Activated T-helper 17 cell treated with anti-CD3 and anti-CD28 coated beads, Interleukin-2, amount 50 U/mL, for 72 hours (primary cell): ENCODE results near the gene PRDX5. TPM values are rescaled to one million over a fixed set of nuclear protein-coding genes. Genes with fewer than 3 reads are reported as not detected.

Source experiments
- ATAC-seq: fragments of 150-1000 bp; cut with Tn5 transposase; replicated peaks from 2 replicates; pipeline ENCODE4 v1.10.0; 2021; ENCODE audit warnings: mild to moderate bottlenecking, moderate library complexity
- H3K27ac Mint-ChIP-seq: one replicate; pipeline ENCODE4 v1.8.0; 2022; ENCODE audit warnings: mixed read lengths
- H3K27me3 Mint-ChIP-seq: one replicate; pipeline ENCODE4 v1.8.0; 2022; ENCODE audit warnings: mixed read lengths
- H3K36me3 Mint-ChIP-seq: one replicate; pipeline ENCODE4 v1.8.0; 2022; ENCODE audit warnings: low read depth, mild to moderate bottlenecking, mixed read lengths
- H3K4me1 Mint-ChIP-seq: one replicate; pipeline ENCODE4 v1.8.0; 2022; ENCODE audit warnings: mixed read lengths
- H3K4me3 Mint-ChIP-seq: one replicate; pipeline ENCODE4 v1.8.0; 2022; ENCODE audit warnings: mild to moderate bottlenecking, mixed read lengths
- H3K9me3 Mint-ChIP-seq: one replicate; pipeline ENCODE4 v1.8.0; 2022; ENCODE audit warnings: mixed read lengths
- total RNA-seq, 2 donors: library from RNA; stranded (reverse); gene quantifications; one replicate each; pipeline ENCODE4 v1.2.3, GENCODE V29; 2022

The PRDX5 gene
- total RNA-seq, 2 donors from 2014 or later: 124 to 164 TPM

GRCh38 chr11:64296830-64297698, 20.9 kb upstream of the PRDX5 start:
- ATAC-seq: no peak
- H3K27me3 Mint-ChIP-seq: peaks cover 45% of the 10 kb centered on the region
- H3K4me3 Mint-ChIP-seq: no peak overlapping the region
- no peak overlapping the region for H3K27ac Mint-ChIP-seq
- peaks cover 4% of the 10 kb centered on the region for H3K36me3 Mint-ChIP-seq
- H3K4me1 Mint-ChIP-seq: peaks cover 4% of the 10 kb centered on the region
- H3K9me3 Mint-ChIP-seq: no peaks in the 10 kb centered on the region

GRCh38 chr11:64297699-64298358, 20.1 kb upstream of the PRDX5 start:
- H3K27ac Mint-ChIP-seq: no peak overlapping the region
- H3K4me3 Mint-ChIP-seq: no peak overlapping the region
- peaks cover 4% of the 10 kb centered on the region for H3K4me1 Mint-ChIP-seq
- peaks cover 4% of the 10 kb centered on the region for H3K36me3 Mint-ChIP-seq
- no peak for ATAC-seq
- H3K27me3 Mint-ChIP-seq: peaks cover 45% of the 10 kb centered on the region
- no peaks in the 10 kb centered on the region for H3K9me3 Mint-ChIP-seq

GRCh38 chr11:64298966-64299846, 18.7 kb upstream of the PRDX5 start:
- Mint-ChIP-seq H3K27ac (no peak overlapping the region), H3K36me3 (peaks cover 4% of the 10 kb centered on the region), H3K9me3 (no peaks in the 10 kb centered on the region), H3K27me3 (peaks cover 45% of the 10 kb centered on the region), H3K4me1 (peaks cover 7% of the 10 kb centered on the region), H3K4me3 (peak overlapping the region; percentile 73)
- no peak for ATAC-seq

DNA sequence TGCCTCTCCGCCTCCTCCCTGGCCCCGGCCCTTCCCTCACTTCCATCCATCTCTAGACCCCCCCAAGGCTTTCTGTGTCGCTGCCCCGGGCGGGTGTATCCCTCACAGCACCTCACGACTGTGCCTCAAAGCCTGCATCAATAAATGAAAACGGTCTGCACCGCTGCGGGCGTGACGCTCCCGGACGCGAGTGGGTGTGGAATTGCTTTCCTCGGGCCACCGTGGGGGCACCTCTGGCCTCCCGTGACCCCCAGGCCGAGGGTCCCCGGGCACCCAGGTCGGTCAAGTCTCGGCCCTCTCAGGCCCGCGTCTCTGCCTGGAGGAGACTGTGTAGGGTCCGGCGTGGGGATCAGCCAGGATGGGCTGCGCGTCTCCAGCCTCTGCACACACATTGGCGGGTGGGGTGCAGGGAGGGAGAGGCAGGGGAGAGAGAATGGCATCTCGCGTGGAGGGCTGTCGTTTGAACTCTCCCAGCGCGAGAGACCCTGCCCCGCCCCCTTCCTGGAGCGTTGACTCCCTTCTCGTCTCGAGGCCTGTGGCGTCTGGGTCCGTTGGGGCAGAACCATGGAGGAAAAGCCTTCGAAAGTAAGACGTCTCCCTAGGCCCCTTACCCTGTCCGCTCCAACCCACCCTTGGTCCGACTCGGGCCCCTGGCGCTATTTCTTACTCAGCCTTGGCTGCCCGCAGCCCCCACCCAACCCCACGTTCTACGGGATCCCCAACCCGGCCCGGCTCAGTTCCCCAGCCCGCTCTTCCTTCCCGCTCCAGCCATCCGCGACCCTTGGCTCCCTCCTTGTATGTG, 17.9 kb upstream of the PRDX5 start, which contains the start of gene CATSPERZ:
TSS of gene CATSPERZ (plus strand) at position 512 of the 802 bp plus-strand sequence. CDS start at position 565, 53 bp downstream.
- H3K27ac Mint-ChIP-seq: no peak within 1 kb of the TSS
- peaks cover 4% of the 10 kb centered on the region for H3K36me3 Mint-ChIP-seq
- no peaks in the 10 kb centered on the region for H3K9me3 Mint-ChIP-seq
- ATAC-seq: no peak
- peak within 1 kb of the TSS; percentile 73 for H3K4me3 Mint-ChIP-seq
- H3K27me3 Mint-ChIP-seq: peaks cover 39% of the 10 kb centered on the region
- H3K4me1 Mint-ChIP-seq: peaks cover 10% of the 10 kb centered on the region

- Mint-ChIP-seq H3K4me1 (peaks cover 10% of the 10 kb centered on the region), H3K27me3 (peaks cover 10% of the 10 kb centered on the region), H3K9me3 (no peaks in the 10 kb centered on the region), H3K4me3 (peak overlapping the region; percentile 98), H3K27ac (no peak overlapping the region), H3K36me3 (peaks cover 20% of the 10 kb centered on the region)
- no peak for ATAC-seq
Measured at GRCh38 chr11:64303109-64304031, 14.6 kb upstream of the PRDX5 start.

- no peak for ATAC-seq
- Mint-ChIP-seq H3K27ac (peak overlapping the region; percentile 91), H3K27me3 (peaks cover 10% of the 10 kb centered on the region), H3K9me3 (no peaks in the 10 kb centered on the region), H3K4me3 (peak overlapping the region; percentile 98), H3K36me3 (peaks cover 23% of the 10 kb centered on the region), H3K4me1 (peaks cover 10% of the 10 kb centered on the region)
Measured at GRCh38 chr11:64304032-64304315, 13.9 kb upstream of the PRDX5 start.

GRCh38 chr11:64304316-64305072, 13.4 kb upstream of the PRDX5 start:
- H3K36me3 Mint-ChIP-seq: peaks cover 28% of the 10 kb centered on the region
- H3K27me3 Mint-ChIP-seq: peaks cover 10% of the 10 kb centered on the region
- peak; percentile 55 for ATAC-seq
- peak overlapping the region; percentile 98 for H3K4me3 Mint-ChIP-seq
- H3K4me1 Mint-ChIP-seq: peaks cover 10% of the 10 kb centered on the region
- H3K9me3 Mint-ChIP-seq: no peaks in the 10 kb centered on the region
- peak overlapping the region; percentile 91 for H3K27ac Mint-ChIP-seq

DNA sequence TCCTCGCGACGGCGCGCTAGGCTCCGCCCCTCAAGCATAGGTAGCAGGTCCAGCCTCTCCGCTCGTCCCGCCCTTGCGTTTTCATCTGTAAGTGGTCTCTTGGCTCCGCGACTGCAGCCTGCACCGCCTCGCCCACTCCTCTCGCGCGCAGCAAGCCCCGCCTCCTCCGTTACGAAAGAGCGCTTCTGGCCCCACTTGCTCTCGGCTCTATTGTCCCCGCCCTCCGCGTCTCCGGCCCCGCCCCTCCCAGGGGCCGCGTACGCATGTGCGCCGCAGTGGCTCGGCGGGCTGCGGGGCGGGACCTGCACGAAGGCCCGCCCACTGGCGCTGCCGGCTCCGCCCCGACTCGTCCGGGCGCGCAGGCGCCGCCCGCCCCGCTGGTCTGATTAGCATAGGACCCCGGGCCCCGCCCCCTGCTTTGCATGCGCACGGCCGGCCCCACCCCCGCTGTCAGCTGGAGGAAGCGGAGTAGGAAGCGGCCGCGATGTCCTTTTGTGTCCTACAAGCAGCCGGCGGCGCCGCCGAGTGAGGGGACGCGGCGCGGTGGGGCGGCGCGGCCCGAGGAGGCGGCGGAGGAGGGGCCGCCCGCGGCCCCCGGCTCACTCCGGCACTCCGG, 12.7 kb upstream of the PRDX5 start, which contains the start of gene ESRRA:
TSS of gene ESRRA (plus strand) at position 450 of the 616 bp plus-strand sequence. CDS start 1,656 bp downstream, outside the sequence.
- Mint-ChIP-seq H3K36me3 (peaks cover 29% of the 10 kb centered on the region), H3K9me3 (no peaks in the 10 kb centered on the region), H3K4me3 (peak within 1 kb of the TSS; percentile 98), H3K27ac (peak within 1 kb of the TSS; percentile 97), H3K27me3 (peaks cover 5% of the 10 kb centered on the region), H3K4me1 (peaks cover 10% of the 10 kb centered on the region)
- ATAC-seq: peak; percentile 75

- Mint-ChIP-seq H3K9me3 (no peaks in the 10 kb centered on the region), H3K36me3 (peaks cover 29% of the 10 kb centered on the region), H3K27ac (peak overlapping the region; percentile 97), H3K27me3 (no peaks in the 10 kb centered on the region), H3K4me3 (peak overlapping the region; percentile 98), H3K4me1 (peaks cover 5% of the 10 kb centered on the region)
- peak; percentile 22 for ATAC-seq
Measured at GRCh38 chr11:64305691-64306562, 12.0 kb upstream of the PRDX5 start.

GRCh38 chr11:64306563-64306875, 11.4 kb upstream of the PRDX5 start:
- Mint-ChIP-seq H3K4me3 (peak overlapping the region; percentile 98), H3K27ac (peak overlapping the region; percentile 97), H3K36me3 (peaks cover 31% of the 10 kb centered on the region), H3K9me3 (no peaks in the 10 kb centered on the region), H3K4me1 (peaks cover 5% of the 10 kb centered on the region), H3K27me3 (no peaks in the 10 kb centered on the region)
- no peak for ATAC-seq

GRCh38 chr11:64306876-64307622, 10.9 kb upstream of the PRDX5 start:
- no peak for ATAC-seq
- peak overlapping the region; percentile 57 for H3K27ac Mint-ChIP-seq
- no peaks in the 10 kb centered on the region for H3K27me3 Mint-ChIP-seq
- H3K4me3 Mint-ChIP-seq: peak overlapping the region; percentile 98
- H3K4me1 Mint-ChIP-seq: peaks cover 5% of the 10 kb centered on the region
- peaks cover 31% of the 10 kb centered on the region for H3K36me3 Mint-ChIP-seq
- no peaks in the 10 kb centered on the region for H3K9me3 Mint-ChIP-seq
